ENCODE measurements around the gene AZIN2. TPM values are rescaled to one million over a fixed set of nuclear protein-coding genes. Genes with fewer than 3 reads are reported as not detected.
"Not testable (repeated sequence)": the region's sequence is repeated elsewhere in the genome, so short reads cannot be mapped to it uniquely, and the experiment has no call there.

AZIN2 gene
- total and polyA plus RNA-seq, 12 donors = 2.3 to 18.9 (median 10.7) TPM

DNA sequence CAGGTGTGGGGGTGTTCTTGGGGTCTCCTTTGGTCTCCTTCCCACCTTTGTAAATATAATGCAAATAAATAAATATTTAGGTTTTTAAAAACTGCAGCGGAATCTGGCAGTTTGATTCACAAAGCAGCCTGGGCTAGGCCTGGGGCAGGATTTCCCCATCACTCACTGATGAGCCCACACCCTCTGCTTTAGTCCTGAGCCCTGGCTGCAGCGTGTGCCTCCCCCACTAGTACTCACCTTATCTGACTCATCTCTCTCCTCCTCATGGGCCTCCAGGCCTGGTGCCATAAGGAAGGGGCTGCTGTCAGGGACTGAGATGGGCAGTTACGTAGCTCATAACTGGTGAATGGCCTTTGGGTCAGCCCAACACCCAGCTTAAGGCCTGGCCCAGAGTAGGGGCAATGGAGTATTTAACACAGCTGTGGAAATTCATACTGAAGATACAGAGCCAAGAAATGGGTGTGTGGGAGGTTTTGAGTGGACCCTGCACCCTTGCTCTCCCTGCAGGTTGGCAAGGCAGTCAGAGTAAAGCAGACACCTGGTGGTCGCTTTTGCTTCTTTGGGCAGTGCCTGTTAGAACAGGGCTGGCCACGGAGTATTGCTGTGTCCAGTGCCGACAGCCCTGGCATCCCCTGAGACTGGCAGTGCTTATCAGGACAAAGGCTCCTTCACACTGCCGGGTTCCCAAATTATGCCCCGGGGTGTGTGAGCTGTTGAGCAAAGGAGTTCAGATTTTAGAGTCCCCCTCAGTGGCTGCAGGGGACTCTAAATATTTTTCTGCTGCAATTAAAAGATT, 39.7 kb downstream of the AZIN2 start:
- 84 to 93% (median 88%) methylated on average over 3 to 8 of the region's 8 CpGs for WGBS, 4 donors
- intact Hi-C loops (cut with DNase I) = no loop called here
- DNase-seq = peak in 1 of 7 donors; percentile 13

DNA sequence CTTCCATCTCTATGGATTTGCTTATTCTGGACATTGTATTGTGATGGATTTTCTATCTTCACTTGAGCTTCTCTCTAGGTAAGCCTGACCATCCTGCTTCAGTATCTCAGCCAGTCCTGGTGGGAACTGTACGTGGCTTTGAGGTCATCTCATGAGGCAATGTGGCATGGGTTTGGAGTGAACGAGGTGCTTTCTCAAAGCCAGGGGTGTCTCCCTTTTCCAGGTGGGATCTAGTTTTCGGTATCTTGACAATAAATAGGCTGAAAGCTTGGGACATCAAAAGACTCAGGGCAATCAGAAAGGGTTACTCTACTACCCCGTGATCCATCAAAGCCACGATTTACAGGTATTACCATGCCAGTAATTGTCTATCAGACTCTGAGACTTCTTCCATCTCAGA, 40.8 kb downstream of the AZIN2 start:
- no peak for TF ChIP-seq POLR2A (IDR thresholded peaks at IDR 0.05)
- TF ChIP-seq, protein P1, sequence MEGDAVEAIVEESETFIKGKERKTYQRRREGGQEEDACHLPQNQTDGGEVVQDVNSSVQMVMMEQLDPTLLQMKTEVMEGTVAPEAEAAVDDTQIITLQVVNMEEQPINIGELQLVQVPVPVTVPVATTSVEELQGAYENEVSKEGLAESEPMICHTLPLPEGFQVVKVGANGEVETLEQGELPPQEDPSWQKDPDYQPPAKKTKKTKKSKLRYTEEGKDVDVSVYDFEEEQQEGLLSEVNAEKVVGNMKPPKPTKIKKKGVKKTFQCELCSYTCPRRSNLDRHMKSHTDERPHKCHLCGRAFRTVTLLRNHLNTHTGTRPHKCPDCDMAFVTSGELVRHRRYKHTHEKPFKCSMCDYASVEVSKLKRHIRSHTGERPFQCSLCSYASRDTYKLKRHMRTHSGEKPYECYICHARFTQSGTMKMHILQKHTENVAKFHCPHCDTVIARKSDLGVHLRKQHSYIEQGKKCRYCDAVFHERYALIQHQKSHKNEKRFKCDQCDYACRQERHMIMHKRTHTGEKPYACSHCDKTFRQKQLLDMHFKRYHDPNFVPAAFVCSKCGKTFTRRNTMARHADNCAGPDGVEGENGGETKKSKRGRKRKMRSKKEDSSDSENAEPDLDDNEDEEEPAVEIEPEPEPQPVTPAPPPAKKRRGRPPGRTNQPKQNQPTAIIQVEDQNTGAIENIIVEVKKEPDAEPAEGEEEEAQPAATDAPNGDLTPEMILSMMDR (IDR thresholded peaks at IDR 0.05) = no peak
- no peaks in the 10 kb centered on the region for H3K36me3 ChIP-seq (replicated peaks in 1 of 2)
- no peak overlapping the region for H3K27ac ChIP-seq
- no peak overlapping the region for H3K4me3 ChIP-seq
- H3K9me3 ChIP-seq (replicated peaks in 1 of 3) = no peaks in the 10 kb centered on the region
- H3K4me1 ChIP-seq (replicated peaks in 1 of 2) = peaks cover 0 to 6% of the 10 kb centered on the region in 2 donors
- no peaks in the 10 kb centered on the region for H3K27me3 ChIP-seq
- DNase-seq = peak in 1 of 7 donors; percentile 2
- 79 to 97% (median 87%) methylated on average over 5 of the region's 5 CpGs for WGBS, 4 donors
- intact Hi-C loops (cut with DNase I) = no loop called here

More for the DNA sequence above, 39.7 kb downstream of the AZIN2 start:
- H3K36me3 ChIP-seq (replicated peaks in 1 of 2) = no peaks in the 10 kb centered on the region
- no peaks in the 10 kb centered on the region for H3K27me3 ChIP-seq
- TF ChIP-seq POLR2A (IDR thresholded peaks at IDR 0.05) = no peak
- TF ChIP-seq, protein P1 (IDR thresholded peaks at IDR 0.05) = no peak
- no peaks in the 10 kb centered on the region for H3K9me3 ChIP-seq (replicated peaks in 1 of 3)
- H3K27ac ChIP-seq = no peak overlapping the region
- H3K4me3 ChIP-seq = no peak overlapping the region
- no peaks in the 10 kb centered on the region for H3K4me1 ChIP-seq (replicated peaks in 1 of 2)

DNA sequence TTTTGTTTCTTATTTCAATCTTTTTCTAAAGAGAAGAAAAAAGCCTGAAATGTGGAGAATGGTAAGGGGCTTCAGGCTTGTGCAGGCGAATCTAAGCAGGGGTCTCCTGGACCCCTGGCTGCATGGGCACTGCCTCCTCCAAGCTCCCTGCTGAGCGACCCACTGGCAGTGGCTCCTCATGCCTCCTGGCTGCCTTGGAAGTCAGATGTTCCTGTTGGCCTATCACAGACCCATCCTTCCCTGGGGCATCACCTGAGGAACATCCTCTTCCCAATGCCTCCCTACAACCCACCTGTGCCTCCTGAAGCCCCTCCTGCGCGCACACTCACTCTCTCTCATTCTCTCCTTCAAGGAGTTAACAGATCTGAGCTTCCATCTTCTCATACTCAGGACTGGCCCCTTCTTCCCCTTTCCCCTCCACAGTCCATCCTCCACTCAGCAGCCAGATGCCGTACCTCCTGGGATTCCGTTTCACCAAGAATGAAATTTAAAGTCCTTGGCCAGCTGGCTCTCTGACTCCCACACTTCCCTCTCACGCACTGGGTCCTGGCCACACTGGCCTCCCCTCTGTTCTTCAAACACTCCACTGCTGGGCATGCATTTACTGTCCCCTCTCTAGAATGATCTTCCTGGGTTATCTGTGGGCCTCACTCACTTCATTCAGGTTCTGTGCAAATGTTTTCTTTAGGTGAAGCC, 41.7 kb downstream of the AZIN2 start:
- Histone ChIP-seq H3K4me3 (no peak overlapping the region), H3K9me3 (replicated peaks in 1 of 3) (no peaks in the 10 kb centered on the region), H3K36me3 (replicated peaks in 1 of 2) (no peaks in the 10 kb centered on the region), H3K4me1 (replicated peaks in 1 of 2) (peaks cover 0 to 7% of the 10 kb centered on the region in 2 donors), H3K27me3 (no peaks in the 10 kb centered on the region), H3K27ac (no peak overlapping the region)
- DNase-seq = peak in 1 of 7 donors; percentile 10
- 65 to 79% (median 72%) methylated on average over 7 of the region's 7 CpGs for WGBS, 4 donors
- TF ChIP-seq, protein P1 (IDR thresholded peaks at IDR 0.05) = no peak
- TF ChIP-seq POLR2A (IDR thresholded peaks at IDR 0.05) = no peak
- intact Hi-C loops (cut with DNase I) = no loop called here

DNA sequence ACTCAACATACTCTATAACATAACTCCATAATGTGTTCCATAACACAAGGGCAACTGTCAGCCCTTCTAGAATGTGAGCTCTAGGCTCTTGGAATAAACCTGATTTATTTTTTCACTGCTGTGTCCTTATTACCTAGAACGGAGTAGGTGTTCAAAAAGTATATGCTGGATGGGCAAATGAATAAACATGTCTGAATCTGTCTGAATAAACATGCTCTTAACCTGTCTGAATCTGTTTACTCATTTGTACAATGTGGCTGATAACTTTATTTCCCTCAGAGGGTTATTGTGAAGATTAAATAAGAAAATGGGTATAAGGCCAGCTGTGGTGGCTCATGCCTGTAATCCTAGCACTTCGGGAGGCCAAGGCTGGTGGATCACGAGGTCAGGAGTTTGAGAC, 42.3 kb downstream of the AZIN2 start:
- intact Hi-C loops (cut with DNase I) = no loop called here
- Histone ChIP-seq H3K4me3 (no peak overlapping the region), H3K36me3 (replicated peaks in 1 of 2) (no peaks in the 10 kb centered on the region), H3K27me3 (no peaks in the 10 kb centered on the region), H3K4me1 (replicated peaks in 1 of 2) (peaks cover 0 to 13% of the 10 kb centered on the region in 2 donors), H3K9me3 (replicated peaks in 1 of 3) (no peaks in the 10 kb centered on the region), H3K27ac (no peak overlapping the region)
- 72 to 89% (median 81%) methylated on average over 3 of the region's 3 CpGs for WGBS, 4 donors
- no peak for DNase-seq
- TF ChIP-seq, protein P1 (IDR thresholded peaks at IDR 0.05) = no peak
- TF ChIP-seq POLR2A (IDR thresholded peaks at IDR 0.05) = no peak

DNA sequence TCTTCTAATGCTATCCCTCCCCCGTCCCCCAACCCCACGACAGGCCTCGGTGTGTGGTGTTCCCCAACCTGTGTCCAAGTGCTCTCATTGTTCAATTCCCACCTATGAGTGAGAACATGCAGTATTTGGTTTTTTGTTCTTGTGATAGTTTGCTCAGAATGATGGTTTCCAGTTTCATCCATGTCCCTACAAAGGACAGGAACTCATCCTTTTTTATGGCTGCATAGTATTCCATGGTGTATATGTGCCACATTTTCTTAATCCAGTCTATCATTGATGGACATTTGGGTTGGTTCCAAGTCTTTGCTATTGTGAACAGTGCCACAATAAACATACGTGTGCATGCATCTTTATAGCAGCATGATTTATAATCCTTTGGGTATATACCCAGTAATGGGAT, 43.7 kb downstream of the AZIN2 start:
- intact Hi-C loops (cut with DNase I) = not testable (repeated sequence)

More for the DNA sequence above, 43.7 kb downstream of the AZIN2 start:
- 89 to 98% (median 95%) methylated on average over 4 of the region's 4 CpGs for WGBS, 4 donors
- DNase-seq = peak in 1 of 7 donors; percentile 11
- not testable (repeated sequence) for H3K27me3 ChIP-seq; H3K4me3 ChIP-seq; H3K36me3 ChIP-seq (replicated peaks in 1 of 2); H3K27ac ChIP-seq; H3K9me3 ChIP-seq (replicated peaks in 1 of 3)
- H3K4me1 ChIP-seq (replicated peaks in 1 of 2) = peaks cover 0 to 16% of the 10 kb centered on the region in 2 donors

All from adrenal gland (tissue), 12 donors.